Daoy (cell line): ENCODE results near the gene ARL5C. TPM values are rescaled to one million over a fixed set of nuclear protein-coding genes. Genes with fewer than 3 reads are reported as not detected.

Experiments used
- DNase-seq: peaks from one replicate; pipeline ENCODE4 v3.0.0-alpha.2; 2015; ENCODE audit warnings: low read depth
- total RNA-seq: library from RNA; depleted of rRNA; stranded (reverse); fragments of >200 nt; shearing (Covaris generic); gene quantifications from 2 replicates; pipeline ENCODE4 v1.2.3, GENCODE V29; 2014

Gene ARL5C
- total RNA-seq, 1 experiment from 2014 or later, result not detected

DNA sequence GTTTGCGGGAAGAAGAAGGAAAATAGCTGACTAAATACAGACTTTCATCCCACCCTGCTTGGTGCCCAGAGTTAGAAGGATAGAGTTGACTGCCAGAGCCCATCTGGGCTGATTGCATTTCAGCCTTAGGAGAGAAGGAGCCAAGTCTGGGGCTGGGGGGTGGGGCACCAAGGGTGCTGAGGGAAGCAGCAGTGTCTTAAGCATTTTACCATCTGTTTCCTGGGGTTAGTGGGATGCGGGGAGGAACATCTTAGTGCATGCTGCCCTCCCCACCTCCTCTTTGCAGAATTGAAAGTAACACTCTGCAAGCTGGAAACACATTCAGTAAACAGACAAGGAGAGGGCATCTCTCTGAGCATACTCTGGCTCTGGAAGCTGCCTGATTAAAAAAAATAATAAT, 1.5 kb upstream of the ARL5C start:
- no peak for DNase-seq

- DNase-seq, result no peak
Measured at GRCh38 chr17:39166437-39167335, 725 bp upstream of the ARL5C start.

GRCh38 chr17:39165178-39165840, 652 bp downstream of the ARL5C start:
- DNase-seq, result no peak

- peak; percentile 72 for DNase-seq
Measured at GRCh38 chr17:39164675-39165143, 1.3 kb downstream of the ARL5C start.

DNA sequence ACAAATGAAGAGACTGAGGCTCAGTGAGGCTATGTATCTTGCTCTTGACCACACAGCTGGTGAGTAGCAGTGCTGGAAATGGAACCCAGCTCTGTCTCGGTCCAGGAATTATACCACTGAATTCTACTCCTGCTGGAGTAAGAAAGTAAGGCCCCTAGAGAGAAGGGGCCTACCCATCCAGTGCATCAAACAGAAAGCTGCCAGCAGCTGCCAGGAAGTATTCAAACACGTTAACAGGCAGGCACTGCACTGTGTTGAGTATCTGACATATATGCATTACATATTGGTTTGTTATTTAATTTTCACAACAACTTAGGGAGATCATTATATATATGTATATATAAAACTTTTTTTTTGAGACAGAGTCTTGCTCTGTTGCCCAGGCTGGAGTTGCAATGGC, 4.0 kb downstream of the ARL5C start:
- no peak for DNase-seq

DNA sequence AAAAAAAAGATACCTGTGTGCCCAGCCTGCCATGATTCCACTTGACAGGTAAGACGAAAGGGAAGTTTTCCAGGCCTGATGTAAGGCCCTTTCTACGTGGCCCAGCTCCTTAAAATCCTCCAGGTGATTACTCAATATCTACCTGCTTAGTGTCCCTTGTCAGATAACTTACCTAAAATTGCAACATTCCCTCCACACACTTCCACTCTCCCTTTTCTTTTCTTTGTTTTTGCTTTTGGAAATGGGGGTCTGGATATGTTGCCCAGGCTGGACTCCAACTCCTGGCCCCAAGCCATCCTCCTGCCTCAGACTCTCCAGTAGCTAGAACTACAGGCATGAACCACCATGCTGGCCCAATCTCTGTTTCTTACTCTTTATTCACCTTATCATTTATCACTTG, 7.3 kb downstream of the ARL5C start:
- DNase-seq, result no peak

- DNase-seq, result no peak
Measured at GRCh38 chr17:39156491-39156890, 9.5 kb downstream of the ARL5C start.

DNA sequence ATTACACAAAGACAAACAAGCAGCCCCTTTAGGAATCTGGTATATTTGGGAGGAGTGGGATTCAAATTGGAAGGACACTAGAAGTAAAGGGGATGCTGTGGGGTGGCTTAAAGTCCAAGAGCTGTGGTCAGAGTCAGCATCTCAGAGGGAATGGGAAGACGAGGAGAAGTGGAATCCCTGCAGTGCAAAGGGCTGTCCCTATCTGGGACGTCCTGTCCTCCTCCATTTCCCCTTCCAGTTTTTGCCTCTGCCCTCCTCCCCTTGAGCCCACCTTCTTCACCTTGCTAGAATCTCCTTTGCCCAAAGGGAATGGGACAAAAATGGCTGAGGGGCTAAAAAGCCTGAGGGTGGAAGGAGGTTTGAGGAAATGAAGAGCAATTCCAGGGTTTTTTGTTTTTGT, 10.3 kb downstream of the ARL5C start:
- no peak for DNase-seq

- peak; percentile 79 for DNase-seq
Measured at GRCh38 chr17:39153599-39154051, 12.3 kb downstream of the ARL5C start.

DNA sequence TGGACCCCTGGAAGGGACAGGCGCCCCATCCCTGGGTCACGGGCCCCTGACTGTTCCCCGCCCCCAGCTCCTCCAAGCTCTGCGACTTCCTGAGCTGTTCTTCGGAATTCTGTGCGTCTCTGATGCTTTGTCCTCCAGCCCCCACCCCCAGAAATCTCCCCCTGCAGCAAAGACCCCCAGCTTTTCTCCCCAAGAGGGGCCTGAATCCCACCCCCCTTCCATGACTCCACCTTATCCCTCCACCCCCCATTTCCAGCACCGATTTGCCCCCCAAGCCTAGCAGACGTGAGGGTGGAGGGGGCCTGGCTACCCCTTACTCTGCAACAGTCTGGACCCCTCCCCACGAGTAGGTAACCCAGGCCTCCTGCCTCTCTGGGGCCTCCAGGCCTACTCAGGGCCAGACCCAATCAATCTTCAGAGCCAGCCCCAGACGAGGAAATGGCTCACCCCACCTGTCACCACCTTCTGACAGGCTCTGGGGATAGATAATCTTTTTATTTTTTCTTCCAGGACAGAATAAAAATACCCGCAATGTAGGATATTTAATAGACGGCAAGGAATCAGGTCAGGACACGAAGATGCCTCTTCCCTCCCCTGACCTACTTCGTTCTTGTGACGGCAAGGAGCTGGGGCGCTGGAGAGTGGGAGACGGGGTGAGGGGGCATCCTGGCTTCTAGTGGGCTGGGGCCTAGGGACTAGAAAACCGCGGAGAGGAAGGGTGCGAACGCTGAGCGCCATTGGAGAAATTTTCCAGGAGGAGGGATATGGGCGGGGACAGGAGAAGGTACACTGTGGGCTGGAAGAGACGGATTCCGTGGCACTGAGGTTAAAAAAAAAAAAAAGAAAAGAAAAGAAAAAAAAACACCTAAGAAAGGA, 13.8 kb downstream of the ARL5C start:
- peak; percentile 48 for DNase-seq

DNA sequence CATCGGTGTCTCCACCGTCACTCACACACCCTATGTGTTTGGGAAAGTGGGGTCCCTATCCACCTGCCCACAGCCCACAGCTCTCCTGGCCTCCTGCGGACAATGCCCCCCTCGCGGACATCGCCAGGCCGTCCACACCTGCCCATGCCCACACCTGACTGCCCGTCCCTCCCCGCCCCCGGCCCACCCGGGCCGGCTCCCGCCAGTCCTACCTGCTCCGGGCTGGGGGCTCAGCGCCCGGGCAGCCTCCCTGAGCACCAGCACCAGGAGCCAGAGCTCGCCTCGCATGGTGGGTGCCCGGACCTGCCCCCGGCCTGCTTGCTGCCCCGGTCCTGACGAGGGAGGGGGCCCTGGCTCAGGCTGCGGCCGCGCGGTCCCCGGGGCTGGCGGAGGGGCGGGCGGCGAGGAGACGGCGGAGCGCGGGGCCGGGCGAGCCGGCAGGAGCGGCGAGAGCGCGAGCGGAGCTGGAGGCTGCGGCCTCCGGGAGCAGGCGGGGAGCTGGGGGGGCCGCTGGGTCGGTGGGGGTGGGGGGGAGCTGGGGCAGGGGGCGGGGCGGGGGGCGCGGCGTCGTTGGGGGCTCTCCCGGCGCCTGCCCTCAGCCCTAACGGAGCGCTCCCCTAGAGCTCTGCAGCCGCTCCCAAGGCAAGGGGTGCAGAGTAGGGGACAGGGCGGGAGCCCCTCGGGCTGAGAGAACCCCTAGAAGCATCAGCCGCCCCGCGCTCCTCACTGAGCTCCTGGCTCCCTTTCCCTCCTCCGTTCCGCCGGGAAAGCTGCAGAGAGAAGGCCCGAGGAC, 14.6 kb downstream of the ARL5C start, which contains the start of gene PLXDC1:
Gene PLXDC1 (minus strand): TSS at position 488 of the 793 bp plus-strand sequence. CDS start 200 bp downstream, at position 288.
- no peak for DNase-seq

- DNase-seq, result no peak
Measured at GRCh38 chr17:39150795-39151149, 15.2 kb downstream of the ARL5C start.

DNA sequence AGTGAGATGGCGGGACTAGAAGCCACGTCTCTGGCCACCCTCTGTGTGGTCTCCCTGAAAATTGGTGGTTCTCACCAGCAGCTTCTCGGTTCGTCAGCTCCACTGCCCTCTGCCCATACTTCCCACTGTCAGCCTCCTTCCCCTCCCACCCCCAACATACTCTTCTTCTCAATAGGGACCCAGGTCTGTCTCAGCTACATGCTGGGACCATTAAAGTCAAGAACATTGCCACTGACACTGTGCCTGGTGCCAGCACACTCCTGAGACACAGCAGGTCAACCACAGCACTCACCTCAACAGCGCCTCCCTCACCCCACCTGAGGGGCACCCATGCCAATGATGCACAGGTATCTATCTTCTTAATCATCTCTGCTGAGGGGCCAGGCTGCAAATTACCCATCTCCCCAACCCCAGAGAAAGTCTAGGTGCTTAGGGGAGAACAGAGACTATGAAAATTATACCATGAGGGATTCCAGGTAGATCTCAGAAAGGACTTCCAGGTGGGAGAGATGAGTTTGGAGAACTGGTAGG, 15.8 kb downstream of the ARL5C start:
- no peak for DNase-seq

GRCh38 chr17:39147221-39148185, 18.5 kb downstream of the ARL5C start:
- DNase-seq, result no peak

GRCh38 chr17:39146273-39146672, 19.7 kb downstream of the ARL5C start:
- no peak for DNase-seq

DNA sequence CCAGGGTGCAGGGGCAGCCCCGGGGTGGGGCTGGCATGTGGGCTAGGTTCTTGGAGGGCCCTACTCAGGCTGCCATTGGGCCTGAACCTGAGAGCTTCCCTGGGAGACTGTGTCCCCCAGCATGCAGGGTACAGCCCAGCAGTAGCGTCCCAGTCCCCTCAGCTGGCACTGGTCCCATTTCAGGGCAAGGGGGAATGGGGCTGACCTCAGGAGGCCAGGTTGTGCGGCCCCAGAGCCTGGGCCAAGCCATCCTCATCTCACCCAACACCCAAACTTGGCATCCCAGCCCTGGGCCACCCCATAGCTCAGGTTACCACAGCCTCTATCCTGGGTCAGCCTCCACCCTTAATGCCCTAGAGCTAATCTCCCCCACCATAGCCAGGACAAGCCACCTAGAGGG, 20.8 kb downstream of the ARL5C start:
- DNase-seq, result no peak

DNA sequence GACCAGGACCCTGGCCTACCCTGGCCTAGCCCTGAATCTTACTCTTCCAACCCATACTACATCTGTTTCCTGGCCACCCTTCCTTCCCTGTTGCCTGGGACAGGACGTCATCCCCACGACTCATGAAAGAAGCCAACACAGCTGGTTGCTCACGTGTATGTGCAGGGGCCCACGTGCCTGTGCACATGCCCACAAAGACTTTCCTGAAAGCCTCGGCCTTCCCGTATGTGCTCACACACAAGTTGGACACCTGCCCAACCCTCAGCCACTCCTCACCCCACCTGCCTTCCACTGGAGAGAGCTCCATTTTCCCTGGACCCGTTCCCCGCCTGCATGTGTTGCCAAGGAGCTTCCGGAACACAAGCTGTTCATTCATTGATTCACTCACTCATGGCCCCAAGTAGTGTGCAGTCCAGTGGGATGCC, 21.5 kb downstream of the ARL5C start:
- DNase-seq, result peak; percentile 79

DNA sequence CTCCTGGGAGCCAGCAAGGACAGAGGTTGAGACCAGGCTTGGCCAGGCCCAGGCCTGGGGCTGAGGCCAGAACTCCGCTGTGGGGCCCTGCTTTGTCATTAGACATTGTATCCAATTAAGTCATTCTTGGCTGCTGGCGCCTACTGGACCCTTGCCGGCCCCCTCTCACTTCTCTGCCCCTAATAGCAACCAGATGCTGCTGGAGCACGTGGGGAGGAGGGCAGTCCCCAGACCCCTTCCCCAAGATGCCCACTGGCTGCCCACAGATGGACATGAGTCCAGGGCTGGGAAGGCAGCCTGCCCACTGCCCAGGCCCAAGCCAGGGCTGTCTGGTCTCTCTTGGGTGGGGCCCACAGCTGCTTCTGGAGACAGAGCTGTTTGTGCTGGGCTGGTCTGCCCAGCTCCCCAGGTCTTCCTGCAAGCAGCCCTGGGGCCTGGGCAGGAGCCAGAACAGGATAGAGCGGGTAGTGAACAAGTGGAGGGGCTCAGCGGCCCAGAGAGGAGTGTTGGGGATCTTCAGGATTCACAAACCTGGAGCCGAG, 22.3 kb downstream of the ARL5C start:
- no peak for DNase-seq
